Stomach (tissue), 4 donors: ENCODE data around the gene ZNF516.

ENCODE experiments used
- CTCF ChIP-seq, 7 experiments: fragments of 450-650 bp in 4 of 7; fragments of 200-600 bp in 3 of 7; sonication (generic) in 3 of 7; IDR thresholded peaks; one replicate each; pipeline ENCODE4 v1.5.1; 2016 to 2019; ENCODE audit warnings: antibody characterized with exemption in 7 of 7, control low read depth in 2 of 7, mild to moderate bottlenecking in 1 of 7
- POLR2AphosphoS5 ChIP-seq, 3 donors: sonication (generic); formaldehyde crosslinking; IDR thresholded peaks; one replicate each; pipeline ENCODE4 v1.6.1; 2016; ENCODE audit warnings: antibody characterized with exemption in 3 of 3

- TF ChIP-seq CTCF (IDR thresholded peaks at IDR 0.05) (no peak), POLR2AphosphoS5 (IDR thresholded peaks at IDR 0.05) (no peak)
Measured at GRCh38 chr18:76482971-76483691, 11.9 kb downstream of the ZNF516 start.
